ENCODE results near the gene C3. TPM values are rescaled to one million over a fixed set of nuclear protein-coding genes. Genes with fewer than 3 reads are reported as not detected.
A peak's percentile ranks its signal among the peaks of the same experiment; 100 is the strongest.
"Not testable (repeated sequence)": the region's sequence is repeated elsewhere in the genome, so short reads cannot be mapped to it uniquely, and the experiment has no call there.

The C3 gene
- total RNA-seq, 3 donors from 2014 or later = 6.5 to 7.4 (median 6.7) TPM

GRCh38 chr19:6685962-6686627, 34.4 kb downstream of the C3 start:
- no peaks in the 10 kb centered on the region for H3K9me3 Mint-ChIP-seq
- no peak for DNase-seq
- no peaks in the 10 kb centered on the region for H3K27me3 Mint-ChIP-seq (ENCODE audit: low read depth)
- peaks cover 10% of the 10 kb centered on the region for H3K4me1 Mint-ChIP-seq (ENCODE audit: low read depth)
- no peak for ATAC-seq
- no peak overlapping the region for H3K4me3 Mint-ChIP-seq
- H3K36me3 Mint-ChIP-seq (ENCODE audit: insufficient read depth) = no peaks in the 10 kb centered on the region

DNA sequence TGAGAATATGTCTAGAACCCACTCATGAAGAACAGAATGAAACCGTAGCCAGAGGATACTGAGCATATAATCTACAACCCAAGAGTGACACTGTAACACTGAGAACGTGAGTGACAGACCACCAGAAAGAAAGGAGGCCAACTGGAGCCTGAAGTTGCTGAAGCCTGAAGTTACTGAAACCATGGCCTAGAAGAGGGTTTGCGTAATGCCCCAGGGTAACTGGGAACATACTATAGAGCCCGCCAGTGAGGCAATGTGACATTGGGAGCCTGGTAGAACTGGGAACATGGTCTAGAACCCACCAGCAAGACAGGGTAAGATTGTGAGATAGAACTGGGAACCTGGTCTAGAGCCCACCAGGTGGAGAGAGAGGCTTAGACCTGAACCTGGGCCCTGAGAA, 35.0 kb downstream of the C3 start:
- ATAC-seq (no peak), DNase-seq (no peak)
- H3K9me3 Mint-ChIP-seq = peaks cover 2% of the 10 kb centered on the region
- no peaks in the 10 kb centered on the region for H3K36me3 Mint-ChIP-seq (ENCODE audit: insufficient read depth)
- H3K4me3 Mint-ChIP-seq = no peak overlapping the region
- no peaks in the 10 kb centered on the region for H3K27me3 Mint-ChIP-seq (ENCODE audit: low read depth)
- H3K4me1 Mint-ChIP-seq (ENCODE audit: low read depth) = peaks cover 12% of the 10 kb centered on the region

DNA sequence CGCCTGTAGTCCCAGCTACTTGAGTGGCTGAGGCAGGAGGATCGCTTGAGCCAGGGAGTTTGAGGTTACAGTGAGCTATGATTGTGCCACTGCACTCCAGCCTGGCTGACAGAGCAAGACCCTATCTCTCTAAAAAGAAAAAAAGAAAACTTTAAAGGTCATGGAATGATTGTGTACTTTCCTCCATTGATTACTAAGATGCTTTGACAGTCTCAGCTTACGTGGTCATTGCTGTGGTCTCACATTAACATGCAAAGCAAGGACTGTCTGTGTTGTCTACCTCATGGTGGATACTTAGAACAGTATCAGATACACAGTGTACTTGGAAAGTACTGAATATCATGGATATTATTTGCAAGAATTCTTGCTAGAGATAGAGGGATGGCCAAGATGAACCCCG, 36.5 kb downstream of the C3 start:
- Mint-ChIP-seq H3K9me3 (peaks cover 5% of the 10 kb centered on the region), H3K36me3 (ENCODE audit: insufficient read depth) (no peaks in the 10 kb centered on the region), H3K27me3 (ENCODE audit: low read depth) (no peaks in the 10 kb centered on the region), H3K4me3 (no peak overlapping the region), H3K4me1 (ENCODE audit: low read depth) (peaks cover 26% of the 10 kb centered on the region)
- DNase-seq (no peak), ATAC-seq (peak in 1 of 2 donors; percentile 23)

DNA sequence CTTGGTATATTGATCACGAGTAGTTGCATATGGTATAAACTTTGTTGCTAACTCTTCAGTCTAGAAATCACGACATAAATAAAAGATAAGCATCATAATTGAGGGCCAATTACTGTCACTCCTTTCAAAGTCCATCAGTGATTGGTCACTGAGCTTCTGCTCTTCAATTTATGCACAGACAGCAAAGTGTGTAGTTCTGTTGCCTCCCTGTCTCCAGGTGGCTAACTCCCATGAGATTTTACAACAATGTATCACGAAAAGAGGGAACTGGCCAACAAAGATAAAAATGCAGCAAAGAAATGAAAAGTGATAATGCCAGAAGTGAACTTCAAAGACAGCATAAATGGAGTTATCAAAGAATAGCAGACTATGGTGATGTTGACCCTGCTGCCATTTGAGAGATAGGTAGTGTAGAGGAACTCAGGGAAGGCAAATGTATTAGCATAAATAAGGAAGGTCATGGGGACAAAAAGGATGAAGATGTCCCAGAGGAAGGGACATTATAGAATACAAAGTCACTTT, 37.8 kb downstream of the C3 start:
- H3K27me3 Mint-ChIP-seq (ENCODE audit: low read depth) = no peaks in the 10 kb centered on the region
- peaks cover 39% of the 10 kb centered on the region for H3K4me1 Mint-ChIP-seq (ENCODE audit: low read depth)
- DNase-seq (no peak), ATAC-seq (no peak)
- no peaks in the 10 kb centered on the region for H3K36me3 Mint-ChIP-seq (ENCODE audit: insufficient read depth)
- peaks cover 8% of the 10 kb centered on the region for H3K9me3 Mint-ChIP-seq
- no peak overlapping the region for H3K4me3 Mint-ChIP-seq

GRCh38 chr19:6680141-6680540, 40.3 kb downstream of the C3 start:
- DNase-seq = no peak
- no peaks in the 10 kb centered on the region for H3K27me3 Mint-ChIP-seq (ENCODE audit: low read depth)
- H3K4me3 Mint-ChIP-seq = no peak overlapping the region
- no peak for ATAC-seq
- no peaks in the 10 kb centered on the region for H3K36me3 Mint-ChIP-seq (ENCODE audit: insufficient read depth)
- peaks cover 53% of the 10 kb centered on the region for H3K4me1 Mint-ChIP-seq (ENCODE audit: low read depth)
- H3K9me3 Mint-ChIP-seq = peaks cover 9% of the 10 kb centered on the region

- H3K4me1 Mint-ChIP-seq (ENCODE audit: low read depth) = peaks cover 62% of the 10 kb centered on the region
These were observed 41.3 kb downstream of the C3 start for GRCh38 chr19:6679139-6679538.

GRCh38 chr19:6678690-6679109, 41.8 kb downstream of the C3 start:
- ATAC-seq (peak; percentile 82 to 87), DNase-seq (peak; percentile 48)
- no peaks in the 10 kb centered on the region for H3K27me3 Mint-ChIP-seq (ENCODE audit: low read depth)
- H3K9me3 Mint-ChIP-seq = peaks cover 9% of the 10 kb centered on the region
- peak overlapping the region; percentile 0 for H3K4me3 Mint-ChIP-seq
- H3K36me3 Mint-ChIP-seq (ENCODE audit: insufficient read depth) = no peaks in the 10 kb centered on the region
- peaks cover 64% of the 10 kb centered on the region for H3K4me1 Mint-ChIP-seq (ENCODE audit: low read depth)

More at GRCh38 chr19:6679139-6679538, 41.3 kb downstream of the C3 start:
- H3K9me3 Mint-ChIP-seq = peaks cover 9% of the 10 kb centered on the region
- no peak overlapping the region for H3K4me3 Mint-ChIP-seq
- DNase-seq = no peak
- H3K36me3 Mint-ChIP-seq (ENCODE audit: insufficient read depth) = no peaks in the 10 kb centered on the region
- ATAC-seq = no peak
- H3K27me3 Mint-ChIP-seq (ENCODE audit: low read depth) = no peaks in the 10 kb centered on the region

DNA sequence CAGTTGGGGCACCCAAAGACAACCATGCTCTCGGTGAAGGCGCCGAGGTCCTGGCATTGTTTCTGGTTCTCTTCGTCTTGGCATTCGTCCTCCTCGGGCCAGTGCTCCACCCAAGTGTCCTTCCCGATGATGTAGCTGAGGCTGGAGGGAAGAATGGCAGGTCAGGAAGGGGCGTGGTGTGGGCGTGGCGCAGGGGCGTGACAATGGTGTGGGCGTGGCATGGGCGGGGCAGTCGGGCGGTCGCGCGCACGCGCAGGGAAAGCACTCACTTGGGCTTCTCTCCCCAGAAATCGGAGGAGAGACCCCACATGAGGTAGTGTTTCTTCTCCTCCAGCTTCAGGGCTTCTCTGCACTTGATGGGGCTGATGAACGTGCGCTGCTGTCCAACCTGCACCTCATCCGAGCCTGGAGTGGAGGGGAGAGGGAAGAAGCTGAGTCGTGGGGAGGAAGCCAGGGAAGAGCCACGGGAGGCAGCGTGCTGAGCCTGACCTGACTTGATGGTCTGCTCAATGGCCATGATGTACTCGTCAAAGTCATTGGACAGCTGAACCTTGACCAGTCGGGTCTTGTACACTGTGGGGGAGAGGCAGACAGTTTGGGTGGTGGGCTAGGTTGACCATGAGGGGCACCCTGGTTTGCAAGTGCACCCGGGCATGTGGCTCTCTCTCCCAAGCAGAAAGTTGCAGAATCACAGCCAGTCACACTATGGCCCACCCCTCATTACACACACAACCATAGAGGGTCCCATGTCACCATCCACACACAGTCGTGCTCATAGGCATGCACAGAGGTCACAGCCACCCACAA, 42.4 kb downstream of the C3 start:
- DNase-seq = peak; percentile 63
- Mint-ChIP-seq H3K4me3 (peak overlapping the region; percentile 35), H3K4me1 (ENCODE audit: low read depth) (peaks cover 66% of the 10 kb centered on the region), H3K36me3 (ENCODE audit: insufficient read depth) (no peaks in the 10 kb centered on the region), H3K27me3 (ENCODE audit: low read depth) (no peaks in the 10 kb centered on the region), H3K9me3 (peaks cover 9% of the 10 kb centered on the region)
- no peak for ATAC-seq

- ATAC-seq (no peak), DNase-seq (no peak)
- H3K9me3 Mint-ChIP-seq = peaks cover 9% of the 10 kb centered on the region
- H3K36me3 Mint-ChIP-seq (ENCODE audit: insufficient read depth) = no peaks in the 10 kb centered on the region
- peaks cover 68% of the 10 kb centered on the region for H3K4me1 Mint-ChIP-seq (ENCODE audit: low read depth)
- no peaks in the 10 kb centered on the region for H3K27me3 Mint-ChIP-seq (ENCODE audit: low read depth)
- peak overlapping the region; percentile 35 for H3K4me3 Mint-ChIP-seq
These were observed 43.0 kb downstream of the C3 start for GRCh38 chr19:6677495-6677882.

DNA sequence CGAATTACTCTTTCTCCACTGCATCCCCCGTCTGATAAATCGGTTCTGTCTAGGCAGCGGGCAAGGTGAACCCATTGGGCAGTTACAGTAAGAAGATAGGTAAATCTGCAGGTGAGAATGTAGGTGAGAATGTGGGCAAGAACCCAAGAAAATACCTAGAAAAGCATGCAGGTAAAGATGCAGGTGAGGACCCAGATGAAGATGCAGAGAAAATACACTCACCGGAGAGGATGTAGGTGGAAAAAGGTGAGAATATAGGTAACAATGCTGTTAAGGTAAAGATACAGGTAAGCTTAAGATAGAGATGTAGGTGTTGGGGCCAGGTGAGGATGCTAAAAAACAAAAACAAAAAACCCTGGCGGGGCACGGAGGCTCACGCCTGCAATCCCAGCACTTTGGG, 44.2 kb downstream of the C3 start:
- H3K27me3 Mint-ChIP-seq (ENCODE audit: low read depth) = no peaks in the 10 kb centered on the region
- ATAC-seq = no peak
- H3K4me3 Mint-ChIP-seq = no peak overlapping the region
- DNase-seq = no peak
- H3K36me3 Mint-ChIP-seq (ENCODE audit: insufficient read depth) = no peaks in the 10 kb centered on the region
- H3K9me3 Mint-ChIP-seq = peaks cover 9% of the 10 kb centered on the region
- H3K4me1 Mint-ChIP-seq (ENCODE audit: low read depth) = peaks cover 74% of the 10 kb centered on the region

DNA sequence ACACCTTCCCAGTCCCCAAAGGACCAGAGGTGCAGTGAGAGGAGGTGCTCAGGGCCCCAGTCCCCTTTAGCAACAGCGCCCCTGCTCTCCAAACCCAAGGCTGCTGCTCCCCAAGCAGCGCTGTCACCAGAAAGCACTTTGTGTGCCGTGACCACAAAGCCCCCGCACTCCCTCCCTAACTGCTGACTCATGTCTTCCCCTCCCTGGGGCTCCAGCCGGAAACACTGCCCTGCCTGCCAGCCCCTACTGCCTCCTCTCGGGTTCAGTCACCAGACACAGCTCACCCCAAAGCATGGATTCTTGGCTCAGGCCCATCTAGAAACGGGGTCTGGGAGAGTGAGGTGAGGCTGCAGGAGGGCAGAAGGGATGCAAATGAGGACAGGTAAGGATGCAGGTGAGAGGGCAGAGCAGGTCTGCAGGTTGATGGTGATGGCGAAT, 45.6 kb downstream of the C3 start:
- DNase-seq (peak; percentile 89), ATAC-seq (peak; percentile 53 to 57)
- H3K4me1 Mint-ChIP-seq (ENCODE audit: low read depth) = peaks cover 77% of the 10 kb centered on the region
- H3K36me3 Mint-ChIP-seq (ENCODE audit: insufficient read depth) = no peaks in the 10 kb centered on the region
- peak overlapping the region; percentile 70 for H3K4me3 Mint-ChIP-seq
- H3K9me3 Mint-ChIP-seq = peaks cover 4% of the 10 kb centered on the region
- no peaks in the 10 kb centered on the region for H3K27me3 Mint-ChIP-seq (ENCODE audit: low read depth)

- not testable (repeated sequence) for DNase-seq; H3K27me3 Mint-ChIP-seq (ENCODE audit: low read depth); H3K9me3 Mint-ChIP-seq; H3K36me3 Mint-ChIP-seq (ENCODE audit: insufficient read depth); ATAC-seq
- Mint-ChIP-seq H3K4me3 (peak overlapping the region; percentile 70), H3K4me1 (ENCODE audit: low read depth) (peaks cover 74% of the 10 kb centered on the region)
These were observed 46.0 kb downstream of the C3 start for GRCh38 chr19:6674408-6674807.

GRCh38 chr19:6672693-6673290, 47.7 kb downstream of the C3 start:
- Mint-ChIP-seq H3K4me3 (no peak overlapping the region), H3K9me3 (peaks cover 2% of the 10 kb centered on the region), H3K36me3 (ENCODE audit: insufficient read depth) (peaks cover 6% of the 10 kb centered on the region), H3K4me1 (ENCODE audit: low read depth) (peaks cover 61% of the 10 kb centered on the region), H3K27me3 (ENCODE audit: low read depth) (no peaks in the 10 kb centered on the region)
- ATAC-seq = no peak
- no peak for DNase-seq

- no peaks in the 10 kb centered on the region for H3K9me3 Mint-ChIP-seq
- H3K4me3 Mint-ChIP-seq = no peak overlapping the region
- no peaks in the 10 kb centered on the region for H3K27me3 Mint-ChIP-seq (ENCODE audit: low read depth)
- DNase-seq (no peak), ATAC-seq (no peak)
- peaks cover 61% of the 10 kb centered on the region for H3K4me1 Mint-ChIP-seq (ENCODE audit: low read depth)
- peaks cover 12% of the 10 kb centered on the region for H3K36me3 Mint-ChIP-seq (ENCODE audit: insufficient read depth)
These were observed 48.5 kb downstream of the C3 start for GRCh38 chr19:6671960-6672359.
